Effector memory CD8-positive, alpha-beta T cell (primary cell): Measurements from ENCODE around the gene DNAJB2.
"Not testable (repeated sequence)": the region's sequence is repeated elsewhere in the genome, so short reads cannot be mapped to it uniquely, and the experiment has no call there.

Experiments
- ATAC-seq: fragments of 150-1000 bp; cut with Tn5 transposase; replicated peaks from 2 replicates; pipeline ENCODE4 v1.10.0; 2021; ENCODE audit warnings: mild to moderate bottlenecking, moderate library complexity
- DNase-seq, 3 experiments: peaks; one replicate each; pipeline ENCODE4 v3.0.0; 2021
- H3K27ac Mint-ChIP-seq, 2 donors: one replicate each; pipeline ENCODE4 v1.8.0; 2022; ENCODE audit warnings: mild to moderate bottlenecking in 2 of 2, mixed read lengths in 2 of 2, moderate library complexity in 2 of 2
- H3K27me3 Mint-ChIP-seq, 2 donors: one replicate each; pipeline ENCODE4 v1.8.0; 2022; ENCODE audit warnings: mixed read lengths in 2 of 2
- H3K36me3 Mint-ChIP-seq: one replicate; pipeline ENCODE4 v1.8.0; 2022; ENCODE audit warnings: mild to moderate bottlenecking, moderate library complexity, mixed read lengths; ENCODE audit not compliant: insufficient read depth
- H3K4me1 Mint-ChIP-seq, 2 donors: one replicate each; pipeline ENCODE4 v1.8.0; 2022; ENCODE audit warnings: low read depth in 2 of 2, mixed read lengths in 2 of 2
- H3K4me3 Mint-ChIP-seq, 2 donors: one replicate each; pipeline ENCODE4 v1.8.0; 2022; ENCODE audit warnings: mild to moderate bottlenecking in 2 of 2, mixed read lengths in 2 of 2, moderate library complexity in 2 of 2
- H3K9me3 Mint-ChIP-seq, 2 donors: one replicate each; pipeline ENCODE4 v1.8.0; 2022; ENCODE audit warnings: mixed read lengths in 2 of 2

The DNAJB2 gene

GRCh38 chr2:219250049-219250781 lies 29.0 kb upstream of the DNAJB2 start:
- Mint-ChIP-seq H3K36me3 (peaks cover 82% of the 10 kb centered on the region), H3K4me3 (peak overlapping the region; percentile 73 to 82), H3K27me3 (no peaks in the 10 kb centered on the region), H3K27ac (peak overlapping the region; percentile 87 to 96), H3K9me3 (no peaks in the 10 kb centered on the region), H3K4me1 (peaks cover 71 to 79% of the 10 kb centered on the region in 2 donors)
- ATAC-seq (no peak), DNase-seq (no peak)

DNA sequence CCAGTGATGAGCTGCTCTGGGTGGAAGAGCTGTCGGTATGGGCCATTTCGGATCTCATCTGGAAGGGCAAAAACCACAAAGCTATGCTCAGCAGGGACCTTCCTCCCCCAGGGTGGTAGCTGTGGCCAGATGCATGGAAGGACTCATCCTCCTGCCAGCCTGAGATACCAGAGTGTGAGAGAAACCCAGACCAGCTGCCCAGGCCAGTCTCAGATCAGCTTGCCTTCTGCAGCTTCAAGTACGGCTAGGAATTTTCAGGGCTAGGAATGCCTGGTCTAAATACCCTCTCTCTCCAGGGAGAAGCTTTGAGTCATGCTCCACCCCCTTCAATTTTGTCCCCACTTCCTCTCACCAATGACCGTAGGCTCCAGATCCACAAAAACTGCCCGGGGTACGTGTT lies 27.5 kb upstream of the DNAJB2 start:
- Mint-ChIP-seq H3K36me3 (peaks cover 73% of the 10 kb centered on the region), H3K27me3 (no peaks in the 10 kb centered on the region), H3K4me1 (peaks cover 66 to 69% of the 10 kb centered on the region in 2 donors), H3K9me3 (no peaks in the 10 kb centered on the region), H3K27ac (peak overlapping the region; percentile 87 to 96), H3K4me3 (peak overlapping the region; percentile 73 to 82)
- DNase-seq: no peak
- no peak for ATAC-seq

GRCh38 chr2:219252084-219252483 lies 27.1 kb upstream of the DNAJB2 start:
- H3K36me3 Mint-ChIP-seq: peaks cover 73% of the 10 kb centered on the region
- no peaks in the 10 kb centered on the region for H3K27me3 Mint-ChIP-seq
- no peaks in the 10 kb centered on the region for H3K9me3 Mint-ChIP-seq
- peaks cover 62 to 65% of the 10 kb centered on the region in 2 donors for H3K4me1 Mint-ChIP-seq
- ATAC-seq (no peak), DNase-seq (peak in 1 of 3 experiments; percentile 24)
- H3K4me3 Mint-ChIP-seq: peak overlapping the region; percentile 73 to 82
- peak overlapping the region; percentile 87 to 96 for H3K27ac Mint-ChIP-seq

GRCh38 chr2:219252570-219252899 lies 26.6 kb upstream of the DNAJB2 start:
- Mint-ChIP-seq H3K4me3 (peak overlapping the region; percentile 73 to 82), H3K36me3 (peaks cover 69% of the 10 kb centered on the region), H3K27me3 (no peaks in the 10 kb centered on the region), H3K27ac (peak overlapping the region; percentile 87 to 96), H3K4me1 (peaks cover 57 to 61% of the 10 kb centered on the region in 2 donors), H3K9me3 (no peaks in the 10 kb centered on the region)
- DNase-seq (peak in 1 of 3 experiments; percentile 34), ATAC-seq (peak; percentile 0)

GRCh38 chr2:219252900-219253752 lies 26.0 kb upstream of the DNAJB2 start, which contains the start of gene TUBA4B:
TUBA4B (plus strand) TSS chr2:219253243; CDS start chr2:219253408, 165 bp downstream.
- Mint-ChIP-seq H3K4me1 (peaks cover 52 to 55% of the 10 kb centered on the region in 2 donors), H3K27me3 (no peaks in the 10 kb centered on the region), H3K9me3 (no peaks in the 10 kb centered on the region), H3K27ac (peak within 1 kb of the TSS; percentile 87 to 96), H3K4me3 (peak within 1 kb of the TSS; percentile 73 to 82), H3K36me3 (peaks cover 64% of the 10 kb centered on the region)
- ATAC-seq: peak; percentile 22
- DNase-seq: peak in 2 of 3 experiments; percentile 32 to 38

- peak; percentile 87 to 89 (median 89) for DNase-seq
- Mint-ChIP-seq H3K4me3 (peak within 1 kb of the TSS; percentile 73 to 82), H3K9me3 (no peaks in the 10 kb centered on the region), H3K36me3 (peaks cover 59% of the 10 kb centered on the region), H3K27ac (peak within 1 kb of the TSS; percentile 87 to 96), H3K4me1 (peaks cover 44 to 46% of the 10 kb centered on the region in 2 donors), H3K27me3 (no peaks in the 10 kb centered on the region)
- ATAC-seq: peak; percentile 71
Observed at GRCh38 chr2:219253753-219254589, 25.2 kb upstream of the DNAJB2 start, which contains the start of gene TUBA4A. TUBA4A (minus strand) TSS chr2:219253918; CDS start chr2:219253858, 60 bp downstream.

- H3K4me1 Mint-ChIP-seq: peaks cover 37 to 39% of the 10 kb centered on the region in 2 donors
- DNase-seq: peak in 2 of 3 experiments; percentile 38 to 60
- peaks cover 3 to 5% of the 10 kb centered on the region in 2 donors for H3K27me3 Mint-ChIP-seq
- peak overlapping the region; percentile 73 to 82 for H3K4me3 Mint-ChIP-seq
- H3K9me3 Mint-ChIP-seq: no peaks in the 10 kb centered on the region
- peak overlapping the region; percentile 87 to 96 for H3K27ac Mint-ChIP-seq
- peak; percentile 40 for ATAC-seq
- peaks cover 52% of the 10 kb centered on the region for H3K36me3 Mint-ChIP-seq
Observed at GRCh38 chr2:219254590-219255201, 24.5 kb upstream of the DNAJB2 start.

GRCh38 chr2:219258942-219259341 lies 20.2 kb upstream of the DNAJB2 start:
- not testable (repeated sequence) for H3K4me1 Mint-ChIP-seq, H3K4me3 Mint-ChIP-seq, H3K27ac Mint-ChIP-seq, H3K9me3 Mint-ChIP-seq, DNase-seq, ATAC-seq
- H3K27me3 Mint-ChIP-seq: peaks cover 13 to 30% of the 10 kb centered on the region in 2 donors
- peaks cover 11% of the 10 kb centered on the region for H3K36me3 Mint-ChIP-seq

- Mint-ChIP-seq H3K36me3 (no peaks in the 10 kb centered on the region), H3K4me1 (no peaks in the 10 kb centered on the region), H3K4me3 (no peak overlapping the region), H3K9me3 (no peaks in the 10 kb centered on the region), H3K27me3 (peaks cover 13 to 30% of the 10 kb centered on the region in 2 donors), H3K27ac (peak overlapping the region in 1 of 2 donors; percentile 85)
- ATAC-seq (no peak), DNase-seq (no peak)
Observed at GRCh38 chr2:219261024-219261855, 17.9 kb upstream of the DNAJB2 start.

GRCh38 chr2:219266232-219266631 lies 12.9 kb upstream of the DNAJB2 start:
- H3K4me1 Mint-ChIP-seq: no peaks in the 10 kb centered on the region
- peak overlapping the region in 1 of 2 donors; percentile 44 for H3K27ac Mint-ChIP-seq
- H3K27me3 Mint-ChIP-seq: peaks cover 0 to 10% of the 10 kb centered on the region in 2 donors
- H3K9me3 Mint-ChIP-seq: no peaks in the 10 kb centered on the region
- no peak overlapping the region for H3K4me3 Mint-ChIP-seq
- H3K36me3 Mint-ChIP-seq: no peaks in the 10 kb centered on the region
- ATAC-seq (no peak), DNase-seq (no peak)

- H3K27me3 Mint-ChIP-seq: peaks cover 0 to 3% of the 10 kb centered on the region in 2 donors
- no peaks in the 10 kb centered on the region for H3K9me3 Mint-ChIP-seq
- no peak for DNase-seq
- H3K36me3 Mint-ChIP-seq: no peaks in the 10 kb centered on the region
- no peak overlapping the region for H3K4me3 Mint-ChIP-seq
- no peak overlapping the region for H3K27ac Mint-ChIP-seq
- no peaks in the 10 kb centered on the region for H3K4me1 Mint-ChIP-seq
- ATAC-seq: no peak
Observed at GRCh38 chr2:219266886-219267285, 12.3 kb upstream of the DNAJB2 start.

DNA sequence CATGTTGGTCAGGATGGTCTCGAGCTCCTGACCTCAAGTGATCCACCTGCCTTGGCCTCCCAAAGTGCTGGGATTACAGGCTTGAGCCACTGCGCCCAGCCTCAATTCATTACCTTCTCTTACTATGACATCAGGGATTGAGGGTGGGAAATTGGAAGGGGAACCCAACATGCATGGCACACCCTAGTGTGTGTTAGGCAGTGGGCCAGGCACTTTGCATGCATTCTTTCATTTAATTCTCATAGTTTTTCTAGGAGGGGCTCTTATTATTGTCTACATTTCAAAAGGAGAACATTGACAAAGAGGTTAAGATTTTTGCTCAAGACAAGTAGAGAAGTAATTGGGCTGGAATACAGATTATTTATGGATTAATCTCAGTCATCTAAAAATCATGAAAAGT lies 10.9 kb upstream of the DNAJB2 start:
- no peak for ATAC-seq

More for the DNA sequence above, 10.9 kb upstream of the DNAJB2 start:
- H3K9me3 Mint-ChIP-seq: no peaks in the 10 kb centered on the region
- no peaks in the 10 kb centered on the region for H3K36me3 Mint-ChIP-seq
- no peak for DNase-seq
- no peaks in the 10 kb centered on the region for H3K4me1 Mint-ChIP-seq
- no peaks in the 10 kb centered on the region for H3K27me3 Mint-ChIP-seq
- H3K27ac Mint-ChIP-seq: no peak overlapping the region
- H3K4me3 Mint-ChIP-seq: no peak overlapping the region
